ENCODE measurements around the gene PPFIBP2. TPM values are rescaled to one million over a fixed set of nuclear protein-coding genes. Genes with fewer than 3 reads are reported as not detected.

PPFIBP2 gene
- total and polyA plus RNA-seq, 2 donors (not counting 1 experiment from before 2014, with no cell fraction given) = 22.3 to 175 TPM

DNA sequence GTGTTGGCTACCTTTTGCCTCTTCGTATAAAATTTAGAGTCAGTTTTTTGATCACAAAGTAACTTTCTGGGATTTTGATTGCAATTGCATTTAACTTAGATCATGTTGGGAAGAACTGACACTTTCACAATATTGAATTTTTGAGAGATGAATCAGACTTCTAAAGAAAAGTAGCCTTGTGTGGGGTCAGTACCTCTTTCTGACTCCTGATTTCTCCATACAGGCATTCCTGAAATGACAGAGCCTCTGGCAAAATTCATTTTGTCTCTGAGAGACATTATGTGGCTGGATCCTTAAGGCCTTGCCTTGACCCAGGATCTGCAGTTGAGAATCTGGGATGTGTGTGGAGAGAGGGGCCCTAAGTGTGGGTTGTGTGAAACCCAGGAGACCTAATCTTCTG is 37.8 kb downstream of the PPFIBP2 start:
- Mint-ChIP-seq H3K4me1 (peaks cover 19% of the 10 kb centered on the region), H3K27me3 (no peaks in the 10 kb centered on the region), H3K27ac (no peak overlapping the region), H3K9me3 (ENCODE audit: insufficient read depth) (no peaks in the 10 kb centered on the region), H3K4me3 (no peak overlapping the region)
- no peak overlapping the region for H3K9ac ChIP-seq (ENCODE audit: low read length)
- H2AFZ ChIP-seq (ENCODE audit: insufficient read depth, low read depth, low read length, poor library complexity, severe bottlenecking) = no peak overlapping the region
- H3K27me3 ChIP-seq (replicated peaks in 1 of 4; ENCODE audit: control extremely low read depth in 1 of 4, control insufficient read depth in 3 of 4, insufficient read depth in 4 of 4, low read length in 3 of 4) = no peaks in the 10 kb centered on the region
- H3K4me1 ChIP-seq (ENCODE audit: control insufficient read depth in 2 of 2, insufficient read depth in 2 of 2, low read length in 2 of 2) = no peaks in the 10 kb centered on the region
- no peak overlapping the region for H3K27ac ChIP-seq (ENCODE audit: low read length in 2 of 2)
- TF ChIP-seq, protein P1, sequence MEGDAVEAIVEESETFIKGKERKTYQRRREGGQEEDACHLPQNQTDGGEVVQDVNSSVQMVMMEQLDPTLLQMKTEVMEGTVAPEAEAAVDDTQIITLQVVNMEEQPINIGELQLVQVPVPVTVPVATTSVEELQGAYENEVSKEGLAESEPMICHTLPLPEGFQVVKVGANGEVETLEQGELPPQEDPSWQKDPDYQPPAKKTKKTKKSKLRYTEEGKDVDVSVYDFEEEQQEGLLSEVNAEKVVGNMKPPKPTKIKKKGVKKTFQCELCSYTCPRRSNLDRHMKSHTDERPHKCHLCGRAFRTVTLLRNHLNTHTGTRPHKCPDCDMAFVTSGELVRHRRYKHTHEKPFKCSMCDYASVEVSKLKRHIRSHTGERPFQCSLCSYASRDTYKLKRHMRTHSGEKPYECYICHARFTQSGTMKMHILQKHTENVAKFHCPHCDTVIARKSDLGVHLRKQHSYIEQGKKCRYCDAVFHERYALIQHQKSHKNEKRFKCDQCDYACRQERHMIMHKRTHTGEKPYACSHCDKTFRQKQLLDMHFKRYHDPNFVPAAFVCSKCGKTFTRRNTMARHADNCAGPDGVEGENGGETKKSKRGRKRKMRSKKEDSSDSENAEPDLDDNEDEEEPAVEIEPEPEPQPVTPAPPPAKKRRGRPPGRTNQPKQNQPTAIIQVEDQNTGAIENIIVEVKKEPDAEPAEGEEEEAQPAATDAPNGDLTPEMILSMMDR (IDR thresholded peaks at IDR 0.05) = no peak
- TF ChIP-seq EZH2 (IDR thresholded peaks at IDR 0.05; ENCODE audit: borderline replicate concordance, insufficient read depth, low read depth, low read length, poor library complexity, severe bottlenecking) = no peak
- POLR2A ChIA-PET = no interaction called here
- intact Hi-C loops (cut with micrococcal nuclease) = no loop called here
- CTCF ChIA-PET = no interaction called here
- ATAC-seq (ENCODE audit: low read depth) (no peak), DNase-seq (no peak)
- H3K4me2 ChIP-seq (replicated peaks; ENCODE audit: low read depth, low read length, poor library complexity, severe bottlenecking) = no peak overlapping the region
- no peaks in the 10 kb centered on the region for H3K9me3 ChIP-seq (ENCODE audit: control extremely low read depth in 1 of 3, control insufficient read depth in 2 of 3, insufficient read depth in 1 of 3, low read length in 2 of 3)
- H3K79me2 ChIP-seq (ENCODE audit: control insufficient read depth, insufficient read depth, low read length) = peaks cover 47% of the 10 kb centered on the region
- H3K36me3 ChIP-seq (replicated peaks in 1 of 2; ENCODE audit: control extremely low read depth in 1 of 2, control insufficient read depth in 1 of 2, extremely low read depth in 1 of 2, insufficient read depth in 2 of 2, low read length in 1 of 2) = peaks cover 0 to 14% of the 10 kb centered on the region in 2 experiments
- no peak overlapping the region for H3K4me3 ChIP-seq (ENCODE audit: control extremely low read depth in 1 of 5, extremely low read depth in 1 of 5, insufficient read depth in 1 of 5, low read depth in 2 of 5, low read length in 4 of 5)
- no CpG with 5 or more reads among the region's 1 CpG for WGBS (ENCODE audit: insufficient coverage)
- H4K20me1 ChIP-seq (ENCODE audit: control insufficient read depth, insufficient read depth, low read length, poor library complexity, severe bottlenecking) = peaks cover 18% of the 10 kb centered on the region

DNA sequence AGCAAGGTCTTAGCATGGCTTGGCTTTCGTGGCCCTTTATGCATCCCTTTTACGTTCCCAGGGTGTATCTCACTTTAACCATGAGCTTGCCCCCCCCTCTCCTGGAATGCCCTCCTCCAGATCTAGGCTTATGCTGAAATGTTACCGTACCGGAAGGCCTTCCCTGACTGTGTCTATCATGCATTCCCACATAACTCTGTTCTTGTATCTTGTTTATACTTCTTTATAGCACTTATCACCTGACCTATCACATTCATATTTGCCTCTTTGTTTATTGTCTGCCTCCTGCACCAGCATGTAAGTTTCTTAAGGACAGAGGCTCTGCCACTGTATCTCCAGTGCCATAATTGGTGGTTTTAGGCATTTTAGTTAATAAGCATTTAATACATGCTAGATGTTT is 38.9 kb downstream of the PPFIBP2 start:
- Histone ChIP-seq H3K9ac (ENCODE audit: low read length) (no peak overlapping the region), H3K79me2 (ENCODE audit: control insufficient read depth, insufficient read depth, low read length) (peaks cover 40% of the 10 kb centered on the region), H2AFZ (ENCODE audit: insufficient read depth, low read depth, low read length, poor library complexity, severe bottlenecking) (no peak overlapping the region), H4K20me1 (ENCODE audit: control insufficient read depth, insufficient read depth, low read length, poor library complexity, severe bottlenecking) (peaks cover 18% of the 10 kb centered on the region), H3K4me3 (ENCODE audit: control extremely low read depth in 1 of 5, extremely low read depth in 1 of 5, insufficient read depth in 1 of 5, low read depth in 2 of 5, low read length in 4 of 5) (no peak overlapping the region), H3K4me1 (ENCODE audit: control insufficient read depth in 2 of 2, insufficient read depth in 2 of 2, low read length in 2 of 2) (no peaks in the 10 kb centered on the region), H3K4me2 (replicated peaks; ENCODE audit: low read depth, low read length, poor library complexity, severe bottlenecking) (no peak overlapping the region), H3K36me3 (replicated peaks in 1 of 2; ENCODE audit: control extremely low read depth in 1 of 2, control insufficient read depth in 1 of 2, extremely low read depth in 1 of 2, insufficient read depth in 2 of 2, low read length in 1 of 2) (peaks cover 0 to 14% of the 10 kb centered on the region in 2 experiments), H3K9me3 (ENCODE audit: control extremely low read depth in 1 of 3, control insufficient read depth in 2 of 3, insufficient read depth in 1 of 3, low read length in 2 of 3) (no peaks in the 10 kb centered on the region), H3K27me3 (replicated peaks in 1 of 4; ENCODE audit: control extremely low read depth in 1 of 4, control insufficient read depth in 3 of 4, insufficient read depth in 4 of 4, low read length in 3 of 4) (no peaks in the 10 kb centered on the region), H3K27ac (ENCODE audit: low read length in 2 of 2) (no peak overlapping the region)
- ChIA-PET POLR2A (no interaction called here), CTCF (interaction anchor here (1.0 to 1.1 kb wide), 2 partner anchors 19 to 40 kb away, joined by 3 read pairs; no protein-coding TSS in a partner anchor)
- TF ChIP-seq, protein P1 (IDR thresholded peaks at IDR 0.05) = no peak
- TF ChIP-seq EZH2 (IDR thresholded peaks at IDR 0.05; ENCODE audit: borderline replicate concordance, insufficient read depth, low read depth, low read length, poor library complexity, severe bottlenecking) = no peak
- Mint-ChIP-seq H3K27ac (no peak overlapping the region), H3K27me3 (no peaks in the 10 kb centered on the region), H3K9me3 (ENCODE audit: insufficient read depth) (no peaks in the 10 kb centered on the region), H3K4me3 (no peak overlapping the region), H3K4me1 (peaks cover 15% of the 10 kb centered on the region)
- no peak for DNase-seq
- intact Hi-C loops (cut with micrococcal nuclease) = no loop called here
- ATAC-seq (ENCODE audit: low read depth) = no peak
- WGBS (ENCODE audit: insufficient coverage) = 97% methylated on average over 4 of the region's 4 CpGs

All from B cell (primary cell).